Panc1 (cell line): ENCODE results near the gene SLC7A6. TPM values are rescaled to one million over a fixed set of nuclear protein-coding genes. Genes with fewer than 3 reads are reported as not detected.
A peak's percentile ranks its signal among the peaks of the same experiment; 100 is the strongest.

Experiments used
- ATAC-seq: fragments of 200-7000 bp; cut with Tn5 transposase; 2 replicates; pipeline ENCODE4 v1.9.1; 2020; ENCODE audit warnings: mild to moderate bottlenecking, moderate library complexity
- Bru-seq: library from RNA; stranded (reverse); fragments of 400-500 nt; gene quantifications from one replicate; lab custom pipeline; 2021; lab: Mats Ljungman, UMichigan
- BruChase-seq, 2 experiments: library from RNA; stranded (reverse); fragments of 400-500 nt; gene quantifications; one replicate each; lab custom pipeline; 2021; lab: Mats Ljungman, UMichigan
- BruUV-seq: library from RNA; stranded (reverse); fragments of 400-500 nt; replicated peaks from 2 replicates; lab custom pipeline; 2021; lab: Mats Ljungman, UMichigan
- CTCF ChIA-PET: fragments of 300-600 bp; sonication (Branson Sonifier 250); formaldehyde crosslinking; loops from one replicate; lab custom pipeline; 2022; ENCODE audit warnings: antibody characterized with exemption; lab: Charles Lee
- POLR2A ChIA-PET: fragments of 300-600 bp; sonication (Branson Sonifier 250); formaldehyde crosslinking; loops from one replicate; lab custom pipeline; 2022; ENCODE audit warnings: antibody characterized with exemption; lab: Charles Lee
- DNase-seq: peaks from one replicate; pipeline ENCODE4 v3.0.0-alpha.2; 2010; ENCODE audit warnings: low read depth, low spot score
- H3K27ac ChIP-seq: 2 replicates; pipeline ENCODE4 v1.5.1; 2011; ENCODE audit warnings: mild to moderate bottlenecking, low read length, inconsistent platforms
- H3K27me3 ChIP-seq: fragments of 200-500 bp; sonication (Bioruptor generic); 2 replicates; pipeline ENCODE4 v1.6.0; 2014; ENCODE audit warnings: low read length, inconsistent platforms; ENCODE audit not compliant: control insufficient read depth, insufficient read depth
- H3K36me3 ChIP-seq: fragments of 200-500 bp; sonication (Bioruptor generic); 2 replicates; pipeline ENCODE4 v1.5.1; 2014; ENCODE audit warnings: inconsistent platforms, mild to moderate bottlenecking, low read length, moderate library complexity; ENCODE audit not compliant: control insufficient read depth, insufficient read depth
- H3K4me1 ChIP-seq: 2 replicates; pipeline ENCODE4 v1.5.1; 2011; ENCODE audit warnings: inconsistent platforms, mild to moderate bottlenecking, low read length, moderate library complexity; ENCODE audit not compliant: control insufficient read depth, insufficient read depth
- H3K4me3 ChIP-seq, 2 experiments: 2 replicates each; pipeline ENCODE4 v1.5.1; 2011 to 2012; ENCODE audit warnings: low read depth in 2 of 2, low read length in 2 of 2, mild to moderate bottlenecking in 2 of 2, inconsistent platforms in 1 of 2, moderate library complexity in 1 of 2
- H3K9me3 ChIP-seq: fragments of 200-500 bp; sonication (Bioruptor generic); 2 replicates; pipeline ENCODE4 v1.5.1; 2014; ENCODE audit warnings: low read depth, mild to moderate bottlenecking, inconsistent platforms, low read length, moderate library complexity; ENCODE audit not compliant: control insufficient read depth, insufficient read depth
- CTCF ChIP-seq: fragments of 450-650 bp; IDR thresholded peaks from 2 replicates; pipeline ENCODE4 v1.5.1; 2017; ENCODE audit warnings: mild to moderate bottlenecking
- POLR2AphosphoS5 ChIP-seq: IDR thresholded peaks from 2 replicates; pipeline ENCODE4 v1.6.1; 2012; ENCODE audit warnings: mild to moderate bottlenecking, low read depth, low read length, moderate library complexity
- REST ChIP-seq, 2 experiments: IDR thresholded peaks; 2 replicates each; pipeline ENCODE4 v1.6.1; 2011 to 2012; ENCODE audit warnings: low read depth in 2 of 2, control low read depth in 1 of 2, low read length in 1 of 2, mild to moderate bottlenecking in 1 of 2, moderate library complexity in 1 of 2; ENCODE audit not compliant: insufficient read depth in 1 of 2
- SIN3A ChIP-seq: IDR thresholded peaks from 2 replicates; pipeline ENCODE4 v1.6.1; 2012; ENCODE audit warnings: low read depth, mild to moderate bottlenecking, low read length, moderate library complexity, borderline replicate concordance; ENCODE audit not compliant: insufficient read depth
- TCF7L2 ChIP-seq: IDR thresholded peaks from 2 replicates; pipeline ENCODE4 v1.6.1; 2011; ENCODE audit warnings: mild to moderate bottlenecking, low read depth, low read length, inconsistent platforms
- in situ Hi-C: cut with HindIII; loops from 2 replicates; pipeline ENCODE4 v1.10.0; 2016; ENCODE audit warnings: low sequenced_read_pairs, low pct_unique_long_range_greater_than_20kb
- intact Hi-C: fragments of 100-400 bp; cut with micrococcal nuclease; formaldehyde crosslinking; loops from one replicate; pipeline ENCODE4 v1.10.0; 2022; ENCODE audit not compliant: unreplicated experiment
- long read RNA-seq: library from polyadenylated mRNA; unstranded; transcript quantifications from one replicate; pipeline ENCODE4 v2.0.0, GENCODE V29; 2021; ENCODE audit not compliant: unreplicated experiment
- polyA plus RNA-seq: library from polyadenylated mRNA; unstranded; fragments of >200 nt; gene quantifications from one replicate; pipeline ENCODE4 v1.2.1, GENCODE V29; 2012; ENCODE audit warnings: missing spikeins; ENCODE audit not compliant: insufficient read length
- total RNA-seq: library from RNA; stranded (reverse); gene quantifications from one replicate; pipeline ENCODE4 v1.2.1, GENCODE V29; 2021; ENCODE audit not compliant: unreplicated experiment

The SLC7A6 gene
- total RNA-seq (58.9 TPM), Bru-seq, nascent RNA (percentile 76 among the genes with signal in this experiment), BruChase-seq, experiment 1, labeled RNA remaining after a 2-hour chase (percentile 90 among the genes with signal in this experiment), BruChase-seq, experiment 2, labeled RNA remaining after a 6-hour chase (percentile 92 among the genes with signal in this experiment)
- 34.4 TPM for polyA plus RNA-seq
- long read RNA-seq, full-length matches to known transcripts: 3 of 47 reads
- long read RNA-seq, partial matches to known transcripts: 8 of 47 reads
- long read RNA-seq, other reads (novel, unspliced or antisense): 36 of 47 reads

GRCh38 chr16:68264128-68265077, at the start of gene SLC7A6:
TSS of gene SLC7A6 (plus strand) at chr16:68264526. CDS start at chr16:68274727, 10,201 bp downstream.
- peak; percentile 90 for ATAC-seq
- H3K36me3 ChIP-seq: no peaks in the 10 kb centered on the region; the same call in 1 of the 2 replicates
- in situ Hi-C loops (no loop called here), intact Hi-C loops (loop anchor here (5.0 kb wide), 1 partner anchor 63 kb away; no protein-coding TSS in a partner anchor)
- peak within 1 kb of the TSS; percentile 84 for H3K27ac ChIP-seq
- no peaks in the 10 kb centered on the region for H3K27me3 ChIP-seq
- peaks cover 17% of the 10 kb centered on the region for H3K4me1 ChIP-seq
- H3K9me3 ChIP-seq: no peaks in the 10 kb centered on the region
- ChIA-PET CTCF (interaction anchor here (0.6 to 1.3 kb wide), 7 partner anchors 15 to 71 kb away, joined by 3 to 5 read pairs (median 3); no protein-coding TSS in a partner anchor), POLR2A (interaction anchor here (0.6 kb wide), 1 partner anchor 65 kb away, joined by 3 read pairs; no protein-coding TSS in a partner anchor)
- BruUV-seq: TSS peak; percentile 81
- no peak for DNase-seq
- H3K4me3 ChIP-seq: peak within 1 kb of the TSS; percentile 76 to 83
- peak; percentile 64 for TF ChIP-seq POLR2AphosphoS5
- no peak for TF ChIP-seq TCF7L2
- TF ChIP-seq SIN3A: 0 out of 2 replicates have a peak, but pooled peaks have one; percentile 40
- peak; percentile 78 for TF ChIP-seq CTCF

- Histone ChIP-seq H3K9me3 (no peaks in the 10 kb centered on the region), H3K27ac (no peak overlapping the region), H3K36me3 (no peaks in the 10 kb centered on the region), H3K4me1 (no peaks in the 10 kb centered on the region), H3K27me3 (no peaks in the 10 kb centered on the region), H3K4me3 (no peak overlapping the region)
- TF ChIP-seq TCF7L2 (no peak), SIN3A (no peak), POLR2AphosphoS5 (no peak), CTCF (no peak), REST (IDR thresholded peaks at IDR 0.05; ENCODE audit: insufficient read depth in 1 of 2, low read depth in 2 of 2, low read length in 1 of 2) (no peak)
- intact Hi-C loops: no loop called here
- CTCF ChIA-PET: no interaction called here
- ATAC-seq (no peak), DNase-seq (no peak)
- in situ Hi-C loops: no loop called here
- POLR2A ChIA-PET: no interaction called here
- BruUV-seq: no TSS peak
Observed at GRCh38 chr16:68214726-68215125, 49.6 kb upstream of the SLC7A6 start.
